Prostate gland (tissue), 2 donors: ENCODE measurements around the gene NSUN5. TPM values are rescaled to one million over a fixed set of nuclear protein-coding genes. Genes with fewer than 3 reads are reported as not detected.
A peak's percentile ranks its signal among the peaks of the same experiment; 100 is the strongest.

Experiments used
- DNase-seq: peaks from one replicate; pipeline ENCODE4 v3.0.0-alpha.2; 2019; ENCODE audit warnings: low spot score
- H3K27ac ChIP-seq, 2 donors: fragments of 200-600 bp; sonication (generic); 2 replicates each; pipeline ENCODE4 v1.5.1; 2017 to 2019
- H3K27me3 ChIP-seq: fragments of 200-600 bp; sonication (generic); replicated peaks from 2 replicates; pipeline ENCODE4 v1.5.1; 2019; ENCODE audit not compliant: insufficient read depth
- H3K36me3 ChIP-seq, 2 donors: fragments of 200-600 bp; sonication (generic); 1 replicate in 1 of 2; 2 replicates in 1 of 2; pipeline versions ENCODE4 v1.5.1 to v1.8.1; 2017 to 2019
- H3K4me1 ChIP-seq: fragments of 200-600 bp; sonication (generic); replicated peaks from 2 replicates; pipeline ENCODE4 v1.5.1; 2019
- H3K4me3 ChIP-seq, 2 donors: fragments of 200-600 bp; sonication (generic); 2 replicates each; pipeline ENCODE4 v1.5.1; 2017 to 2019
- H3K9me3 ChIP-seq: fragments of 200-600 bp; sonication (generic); 2 replicates; pipeline ENCODE4 v1.5.1; 2017
- CTCF ChIP-seq, 4 experiments: fragments of 200-600 bp in 2 of 4; fragments of 450-650 bp in 2 of 4; sonication (generic) in 2 of 4; IDR thresholded peaks; 1 replicate in 3 of 4; 2 replicates in 1 of 4; pipeline ENCODE4 v1.5.1; 2016 to 2019; ENCODE audit warnings: antibody characterized with exemption in 4 of 4, mild to moderate bottlenecking in 2 of 4, moderate library complexity in 2 of 4
- POLR2A ChIP-seq: fragments of 450-650 bp; IDR thresholded peaks from one replicate; pipeline ENCODE4 v1.6.1; 2016; ENCODE audit warnings: antibody characterized with exemption, mild to moderate bottlenecking
- POLR2AphosphoS5 ChIP-seq: sonication (generic); formaldehyde crosslinking; IDR thresholded peaks from one replicate; pipeline ENCODE4 v1.6.1; 2017; ENCODE audit warnings: antibody characterized with exemption
- WGBS: methylation state at CpG from one replicate; pipeline ENCODE4 v1.1.5; 2018; 5-methylcytosine and 5-hydroxymethylcytosine counted together
- intact Hi-C: fragments of 100-400 bp; cut with DNase I; formaldehyde crosslinking; loops from one replicate; pipeline ENCODE4 v1.14.2; 2022
- total RNA-seq, 2 donors: library from RNA; depleted of rRNA; stranded (reverse); fragments of >200 nt; gene quantifications; one replicate each; pipeline ENCODE4 v1.1.0, GENCODE V29; 2016

The NSUN5 gene
- 10 to 100 TPM; 34.3 to 36.3 TPM for total RNA-seq

- Histone ChIP-seq H3K4me1 (no peaks in the 10 kb centered on the region), H3K36me3 (no peaks in the 10 kb centered on the region), H3K27ac (peak within 1 kb of the TSS; percentile 58 to 66), H3K9me3 (no peaks in the 10 kb centered on the region), H3K27me3 (no peaks in the 10 kb centered on the region), H3K4me3 (peak within 1 kb of the TSS; percentile 48 to 50)
- intact Hi-C loops, result no loop called here
- TF ChIP-seq CTCF (IDR thresholded peaks at IDR 0.05) (no peak), POLR2A (no peak), POLR2AphosphoS5 (peak; percentile 19)
- peak; percentile 43 for DNase-seq
- 15% methylated on average over 39 of the region's 40 CpGs for WGBS
Observed at GRCh38 chr7:73308665-73309214, at the start of gene NSUN5. NSUN5 (minus strand) TSS chr7:73308826; CDS start chr7:73308790, 36 bp downstream.

GRCh38 chr7:73356159-73356558 is 47.5 kb upstream of the NSUN5 start:
- H3K27ac ChIP-seq, result no peak overlapping the region
- no peak for TF ChIP-seq CTCF (IDR thresholded peaks at IDR 0.05)
- no peak for TF ChIP-seq POLR2AphosphoS5
- TF ChIP-seq POLR2A, result no peak
- no peak for DNase-seq
- no peaks in the 10 kb centered on the region for H3K36me3 ChIP-seq
- no peak overlapping the region for H3K4me3 ChIP-seq
- H3K9me3 ChIP-seq, result no peaks in the 10 kb centered on the region
- no peaks in the 10 kb centered on the region for H3K27me3 ChIP-seq
- intact Hi-C loops, result no loop called here
- peaks cover 4% of the 10 kb centered on the region for H3K4me1 ChIP-seq
- 59% methylated on average over 5 of the region's 5 CpGs for WGBS

GRCh38 chr7:73354821-73355220 is 46.2 kb upstream of the NSUN5 start:
- no peaks in the 10 kb centered on the region for H3K27me3 ChIP-seq
- H3K27ac ChIP-seq, result no peak overlapping the region
- no peaks in the 10 kb centered on the region for H3K36me3 ChIP-seq
- no peaks in the 10 kb centered on the region for H3K9me3 ChIP-seq
- peaks cover 4% of the 10 kb centered on the region for H3K4me1 ChIP-seq
- no peak for DNase-seq
- WGBS, result 87% methylated on average over 17 of the region's 17 CpGs
- TF ChIP-seq CTCF (IDR thresholded peaks at IDR 0.05) (no peak), POLR2AphosphoS5 (no peak), POLR2A (no peak)
- intact Hi-C loops, result no loop called here
- H3K4me3 ChIP-seq, result no peak overlapping the region

GRCh38 chr7:73354196-73354595 is 45.6 kb upstream of the NSUN5 start:
- intact Hi-C loops, result no loop called here
- H3K4me1 ChIP-seq, result peaks cover 4% of the 10 kb centered on the region
- WGBS, result 93% methylated on average over 9 of the region's 9 CpGs

More at GRCh38 chr7:73354196-73354595, 45.6 kb upstream of the NSUN5 start:
- no peak overlapping the region for H3K27ac ChIP-seq
- no peaks in the 10 kb centered on the region for H3K36me3 ChIP-seq
- H3K4me3 ChIP-seq, result no peak overlapping the region
- DNase-seq, result no peak
- H3K27me3 ChIP-seq, result no peaks in the 10 kb centered on the region
- no peaks in the 10 kb centered on the region for H3K9me3 ChIP-seq
- TF ChIP-seq POLR2A, result no peak
- no peak for TF ChIP-seq CTCF (IDR thresholded peaks at IDR 0.05)
- TF ChIP-seq POLR2AphosphoS5, result no peak
